ENCODE results near the gene PCSK9. TPM values are rescaled to one million over a fixed set of nuclear protein-coding genes. Genes with fewer than 3 reads are reported as not detected.

The PCSK9 gene
- total RNA-seq, 1 experiment from 2014 or later = not detected

DNA sequence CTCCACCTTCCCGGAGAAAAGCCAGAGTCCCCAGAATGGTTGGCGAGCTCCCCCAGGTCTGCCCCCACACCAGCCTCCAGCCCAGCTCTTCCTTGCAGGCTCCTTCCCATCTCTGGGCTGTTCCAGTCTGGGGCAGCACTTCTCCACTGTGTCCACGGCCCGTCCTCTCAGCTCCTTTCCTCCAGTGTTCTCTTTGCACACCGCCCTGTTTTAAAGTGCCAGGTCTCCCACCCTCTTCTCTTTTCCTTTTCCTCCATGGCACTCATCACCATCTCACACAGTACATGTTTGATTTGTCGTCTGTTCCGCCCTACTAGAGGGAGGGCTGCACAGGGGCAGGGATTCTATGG is 6.1 kb upstream of the PCSK9 start:
- ChIA-PET CTCF (interaction anchor here (3.4 kb wide), 1 partner anchor 11 kb away, joined by 19 read pairs; no protein-coding TSS in a partner anchor), POLR2A (interaction anchor here (0.6 kb wide), 1 partner anchor 142 kb away, joined by 5 read pairs; no protein-coding TSS in a partner anchor)
- Mint-ChIP-seq H3K4me1 (ENCODE audit: insufficient read depth, unreplicated experiment) (no peaks in the 10 kb centered on the region), H3K4me3 (ENCODE audit: unreplicated experiment) (no peak overlapping the region), H3K27ac (ENCODE audit: low read depth, unreplicated experiment) (no peak overlapping the region), H3K9me3 (ENCODE audit: unreplicated experiment) (no peaks in the 10 kb centered on the region), H3K36me3 (ENCODE audit: insufficient read depth, unreplicated experiment) (no peaks in the 10 kb centered on the region), H3K27me3 (ENCODE audit: insufficient read depth, unreplicated experiment) (peaks cover 31% of the 10 kb centered on the region)
- no peak for DNase-seq (ENCODE audit: unreplicated experiment)
- intact Hi-C loops (cut with micrococcal nuclease) = no loop called here
- TF ChIP-seq, protein P1, sequence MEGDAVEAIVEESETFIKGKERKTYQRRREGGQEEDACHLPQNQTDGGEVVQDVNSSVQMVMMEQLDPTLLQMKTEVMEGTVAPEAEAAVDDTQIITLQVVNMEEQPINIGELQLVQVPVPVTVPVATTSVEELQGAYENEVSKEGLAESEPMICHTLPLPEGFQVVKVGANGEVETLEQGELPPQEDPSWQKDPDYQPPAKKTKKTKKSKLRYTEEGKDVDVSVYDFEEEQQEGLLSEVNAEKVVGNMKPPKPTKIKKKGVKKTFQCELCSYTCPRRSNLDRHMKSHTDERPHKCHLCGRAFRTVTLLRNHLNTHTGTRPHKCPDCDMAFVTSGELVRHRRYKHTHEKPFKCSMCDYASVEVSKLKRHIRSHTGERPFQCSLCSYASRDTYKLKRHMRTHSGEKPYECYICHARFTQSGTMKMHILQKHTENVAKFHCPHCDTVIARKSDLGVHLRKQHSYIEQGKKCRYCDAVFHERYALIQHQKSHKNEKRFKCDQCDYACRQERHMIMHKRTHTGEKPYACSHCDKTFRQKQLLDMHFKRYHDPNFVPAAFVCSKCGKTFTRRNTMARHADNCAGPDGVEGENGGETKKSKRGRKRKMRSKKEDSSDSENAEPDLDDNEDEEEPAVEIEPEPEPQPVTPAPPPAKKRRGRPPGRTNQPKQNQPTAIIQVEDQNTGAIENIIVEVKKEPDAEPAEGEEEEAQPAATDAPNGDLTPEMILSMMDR (IDR thresholded peaks at IDR 0.05; ENCODE audit: unreplicated experiment) = no peak
- no TSS peak for BruUV-seq (replicated peaks)

DNA sequence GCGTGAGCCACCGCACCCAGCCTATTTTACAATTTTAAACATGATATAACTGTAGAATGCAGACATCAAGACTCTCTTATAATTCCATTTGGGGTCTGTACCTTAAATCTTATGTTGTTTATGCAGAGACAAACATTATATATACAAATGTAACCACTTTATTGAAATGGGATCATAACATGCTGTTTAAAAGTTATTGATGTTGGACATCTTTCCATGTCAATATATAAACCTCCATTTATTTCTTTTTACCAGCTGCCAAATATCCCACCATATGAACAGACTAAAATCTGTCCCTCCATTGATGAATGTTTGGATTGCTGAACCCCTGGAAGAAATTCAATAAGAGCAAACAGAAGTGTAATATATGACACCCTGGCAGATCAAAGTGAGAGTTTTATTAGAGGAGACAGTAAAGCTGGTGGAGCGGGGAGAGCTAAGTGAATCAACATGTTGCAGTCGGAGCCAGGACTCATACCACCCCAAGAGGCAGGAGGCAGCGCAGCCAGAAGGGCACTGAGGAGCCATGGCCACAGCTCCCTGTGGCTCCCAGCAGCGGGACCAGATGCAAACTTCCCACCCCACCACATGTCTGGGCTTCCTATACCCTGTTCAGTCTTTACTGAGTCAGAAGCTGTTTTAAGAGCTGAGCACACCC is 4.7 kb upstream of the PCSK9 start:
- no peaks in the 10 kb centered on the region for H3K36me3 Mint-ChIP-seq (ENCODE audit: insufficient read depth, unreplicated experiment)
- no peaks in the 10 kb centered on the region for H3K4me1 Mint-ChIP-seq (ENCODE audit: insufficient read depth, unreplicated experiment)
- POLR2A ChIA-PET = no interaction called here
- CTCF ChIA-PET = interaction anchor here (0.6 to 3.4 kb wide), 3 partner anchors 13 to 83 kb away, joined by 3 to 19 read pairs (median 3); no protein-coding TSS in a partner anchor
- no peak overlapping the region for H3K4me3 Mint-ChIP-seq (ENCODE audit: unreplicated experiment)
- no TSS peak for BruUV-seq (replicated peaks)
- H3K9me3 Mint-ChIP-seq (ENCODE audit: unreplicated experiment) = no peaks in the 10 kb centered on the region
- H3K27me3 Mint-ChIP-seq (ENCODE audit: insufficient read depth, unreplicated experiment) = peaks cover 44% of the 10 kb centered on the region
- H3K27ac Mint-ChIP-seq (ENCODE audit: low read depth, unreplicated experiment) = no peak overlapping the region
- no peak for DNase-seq (ENCODE audit: unreplicated experiment)
- intact Hi-C loops (cut with micrococcal nuclease) = no loop called here
- TF ChIP-seq, protein P1 (IDR thresholded peaks at IDR 0.05; ENCODE audit: unreplicated experiment) = no peak

DNA sequence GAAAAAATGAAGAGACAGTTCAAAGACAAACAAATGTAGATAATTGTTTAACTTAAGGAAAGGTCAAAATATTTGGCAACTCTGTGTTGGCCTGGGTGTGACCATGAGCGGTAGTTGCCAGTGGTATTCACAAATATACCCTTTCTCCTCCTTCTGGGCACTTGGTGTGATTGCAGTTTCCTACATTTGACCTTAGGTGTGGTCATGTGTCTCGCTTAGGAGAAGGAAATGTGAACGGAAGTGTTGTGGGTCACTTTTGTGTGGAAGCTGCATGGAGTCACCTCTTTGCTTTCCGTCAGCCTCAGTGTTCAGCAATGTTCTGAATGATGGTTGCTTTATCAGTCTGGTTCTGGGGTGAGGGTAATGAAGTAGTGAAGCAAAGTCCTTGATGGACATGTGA is 3.4 kb upstream of the PCSK9 start:
- CTCF ChIA-PET = interaction anchor here (0.9 kb wide), 1 partner anchor 91 kb away, joined by 3 read pairs; no protein-coding TSS in a partner anchor
- DNase-seq (ENCODE audit: unreplicated experiment) = peak; percentile 25

More for the DNA sequence above, 3.4 kb upstream of the PCSK9 start:
- TF ChIP-seq, protein P1 (IDR thresholded peaks at IDR 0.05; ENCODE audit: unreplicated experiment) = no peak
- intact Hi-C loops (cut with micrococcal nuclease) = no loop called here
- Mint-ChIP-seq H3K36me3 (ENCODE audit: insufficient read depth, unreplicated experiment) (no peaks in the 10 kb centered on the region), H3K27ac (ENCODE audit: low read depth, unreplicated experiment) (no peak overlapping the region), H3K9me3 (ENCODE audit: unreplicated experiment) (no peaks in the 10 kb centered on the region), H3K4me3 (ENCODE audit: unreplicated experiment) (no peak overlapping the region), H3K4me1 (ENCODE audit: insufficient read depth, unreplicated experiment) (no peaks in the 10 kb centered on the region), H3K27me3 (ENCODE audit: insufficient read depth, unreplicated experiment) (peaks cover 57% of the 10 kb centered on the region)
- BruUV-seq (replicated peaks) = no TSS peak
- POLR2A ChIA-PET = no interaction called here

Measured in MCF 10A (cell line).